Lower leg skin (tissue), 4 donors: ENCODE measurements around the gene FAM171A1. TPM values are rescaled to one million over a fixed set of nuclear protein-coding genes. Genes with fewer than 3 reads are reported as not detected.

ENCODE experiments used
- DNase-seq, 2 donors: peaks; one replicate each; pipeline ENCODE4 v3.0.0-alpha.2; 2019; ENCODE audit warnings: low spot score in 2 of 2
- H3K4me3 ChIP-seq: fragments of 200-600 bp; sonication (generic); 2 replicates; pipeline ENCODE4 v1.5.1; 2017; ENCODE audit warnings: mild to moderate bottlenecking, low read depth; ENCODE audit not compliant: poor library complexity, severe bottlenecking
- CTCF ChIP-seq, 3 donors: fragments of 450-650 bp; IDR thresholded peaks; one replicate each; pipeline ENCODE4 v1.5.1; 2016; ENCODE audit warnings: antibody characterized with exemption in 3 of 3, mild to moderate bottlenecking in 3 of 3, moderate library complexity in 2 of 3
- POLR2A ChIP-seq, 2 donors: fragments of 450-650 bp; IDR thresholded peaks; one replicate each; pipeline ENCODE4 v1.6.1; 2016 to 2017; ENCODE audit warnings: antibody characterized with exemption in 2 of 2, mild to moderate bottlenecking in 1 of 2, moderate library complexity in 1 of 2
- WGBS, 2 donors: methylation state at CpG; one replicate each; pipeline ENCODE4 v1.1.5; 2018; 5-methylcytosine and 5-hydroxymethylcytosine counted together
- intact Hi-C: fragments of 100-400 bp; cut with DNase I; formaldehyde crosslinking; loops from one replicate; pipeline ENCODE4 v1.15.0; 2023; ENCODE audit warnings: low total_unique reads
- total RNA-seq, 4 donors: library from RNA; depleted of rRNA; stranded (reverse); fragments of >200 nt; gene quantifications; one replicate each; pipeline ENCODE4 v1.1.0, GENCODE V29; 2016

The FAM171A1 gene
- total RNA-seq, 4 donors from 2014 or later, result 2.7 to 5.4 (median 3.1) TPM

- DNase-seq, result peak in 1 of 2 donors; percentile 73
- intact Hi-C loops, result no loop called here
- 54 to 58% methylated on average over 13 of the region's 13 CpGs for WGBS, 2 donors
Observed at GRCh38 chr10:15293862-15294842, 76.9 kb downstream of the FAM171A1 start.

GRCh38 chr10:15290671-15291070, 80.4 kb downstream of the FAM171A1 start:
- no peak for TF ChIP-seq CTCF (IDR thresholded peaks at IDR 0.05)
- no peak for TF ChIP-seq POLR2A (IDR thresholded peaks at IDR 0.05)
- H3K4me3 ChIP-seq, result no peak overlapping the region
- intact Hi-C loops, result no loop called here
- 93 to 94% methylated on average over 7 of the region's 7 CpGs for WGBS, 2 donors
- DNase-seq, result peak in 1 of 2 donors; percentile 62

More at GRCh38 chr10:15293862-15294842, 76.9 kb downstream of the FAM171A1 start:
- TF ChIP-seq POLR2A (IDR thresholded peaks at IDR 0.05) (no peak), CTCF (IDR thresholded peaks at IDR 0.05) (no peak)
- H3K4me3 ChIP-seq, result no peak overlapping the region

- peak in 1 of 2 donors; percentile 34 for DNase-seq
- TF ChIP-seq POLR2A (IDR thresholded peaks at IDR 0.05), result no peak
- TF ChIP-seq CTCF (IDR thresholded peaks at IDR 0.05), result no peak
- no peak overlapping the region for H3K4me3 ChIP-seq
- intact Hi-C loops, result no loop called here
- WGBS, 2 donors, result 92 to 97% methylated on average over 4 of the region's 4 CpGs
Observed at GRCh38 chr10:15290150-15290549, 80.9 kb downstream of the FAM171A1 start.

- no peak for TF ChIP-seq CTCF (IDR thresholded peaks at IDR 0.05)
- 69 to 78% methylated on average over 4 of the region's 4 CpGs for WGBS, 2 donors
- DNase-seq, result no peak
- no peak overlapping the region for H3K4me3 ChIP-seq
- intact Hi-C loops, result no loop called here
Observed at GRCh38 chr10:15280974-15281373, 90.1 kb downstream of the FAM171A1 start.

- WGBS, 2 donors, result 65 to 70% methylated on average over 4 of the region's 4 CpGs
- DNase-seq, result peak in 1 of 2 donors; percentile 23
- no peak overlapping the region for H3K4me3 ChIP-seq
- TF ChIP-seq POLR2A (IDR thresholded peaks at IDR 0.05), result no peak
- TF ChIP-seq CTCF (IDR thresholded peaks at IDR 0.05), result no peak
- intact Hi-C loops, result no loop called here
Observed at GRCh38 chr10:15280462-15280861, 90.6 kb downstream of the FAM171A1 start.
